HG02840 (cell line): Measurements from ENCODE around the gene RHEBL1.
A peak's percentile ranks its signal among the peaks of the same experiment; 100 is the strongest.

Experiments
- ATAC-seq: cut with Tn5 transposase; IDR thresholded peaks from one replicate; pipeline ENCODE4 v1.9.1; 2021; ENCODE audit warnings: mild to moderate bottlenecking, moderate library complexity, moderate number of reproducible peaks; ENCODE audit not compliant: unreplicated experiment, low FRiP score

The RHEBL1 gene, protein sequence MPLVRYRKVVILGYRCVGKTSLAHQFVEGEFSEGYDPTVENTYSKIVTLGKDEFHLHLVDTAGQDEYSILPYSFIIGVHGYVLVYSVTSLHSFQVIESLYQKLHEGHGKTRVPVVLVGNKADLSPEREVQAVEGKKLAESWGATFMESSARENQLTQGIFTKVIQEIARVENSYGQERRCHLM

GRCh38 chr12:49069507-49070346 is at the start of gene RHEBL1:
RHEBL1 (minus strand) TSS chr12:49069979; CDS start chr12:49069785, 194 bp downstream.
- peak; percentile 99 for ATAC-seq

- no peak for ATAC-seq
Measured at GRCh38 chr12:49111206-49111605, 41.4 kb upstream of the RHEBL1 start.

DNA sequence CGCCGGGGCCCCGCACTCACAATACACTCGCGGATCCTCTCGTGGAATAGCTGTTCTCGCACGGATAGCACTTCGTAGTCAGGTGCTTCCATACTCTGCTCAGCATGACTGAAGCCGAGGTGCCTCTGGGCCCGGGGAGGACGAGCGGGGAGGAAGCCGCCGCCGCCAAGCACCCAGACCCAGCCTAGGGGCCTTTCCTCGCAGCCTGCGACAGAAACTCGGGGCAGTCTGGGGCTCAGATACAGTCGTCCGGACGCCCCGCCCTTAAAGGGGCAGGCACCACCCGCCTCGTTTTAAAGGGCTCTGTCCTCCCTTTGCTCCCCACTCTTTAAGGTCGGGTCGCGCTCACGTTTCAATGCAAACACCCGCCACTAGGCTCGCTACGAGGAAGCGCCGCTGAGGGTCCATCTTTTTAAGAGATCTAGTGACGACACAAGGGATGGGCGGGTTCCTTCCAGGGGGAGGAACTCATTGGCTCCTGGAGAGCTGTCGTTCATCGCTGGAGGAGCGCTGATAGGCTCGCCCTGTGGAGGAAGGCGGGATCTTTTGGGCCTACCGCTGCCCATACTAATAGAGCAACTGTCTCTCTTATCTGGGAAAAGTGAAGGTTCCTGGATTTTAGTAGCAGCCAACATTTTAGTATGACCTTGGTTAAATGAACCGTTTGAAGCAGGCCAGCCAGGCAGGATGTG is 40.8 kb upstream of the RHEBL1 start, which contains the start of gene LMBR1L:
LMBR1L (minus strand) TSS at position 384 of the 692 bp plus-strand sequence; CDS start at position 92, 292 bp downstream.
- ATAC-seq = peak; percentile 98

DNA sequence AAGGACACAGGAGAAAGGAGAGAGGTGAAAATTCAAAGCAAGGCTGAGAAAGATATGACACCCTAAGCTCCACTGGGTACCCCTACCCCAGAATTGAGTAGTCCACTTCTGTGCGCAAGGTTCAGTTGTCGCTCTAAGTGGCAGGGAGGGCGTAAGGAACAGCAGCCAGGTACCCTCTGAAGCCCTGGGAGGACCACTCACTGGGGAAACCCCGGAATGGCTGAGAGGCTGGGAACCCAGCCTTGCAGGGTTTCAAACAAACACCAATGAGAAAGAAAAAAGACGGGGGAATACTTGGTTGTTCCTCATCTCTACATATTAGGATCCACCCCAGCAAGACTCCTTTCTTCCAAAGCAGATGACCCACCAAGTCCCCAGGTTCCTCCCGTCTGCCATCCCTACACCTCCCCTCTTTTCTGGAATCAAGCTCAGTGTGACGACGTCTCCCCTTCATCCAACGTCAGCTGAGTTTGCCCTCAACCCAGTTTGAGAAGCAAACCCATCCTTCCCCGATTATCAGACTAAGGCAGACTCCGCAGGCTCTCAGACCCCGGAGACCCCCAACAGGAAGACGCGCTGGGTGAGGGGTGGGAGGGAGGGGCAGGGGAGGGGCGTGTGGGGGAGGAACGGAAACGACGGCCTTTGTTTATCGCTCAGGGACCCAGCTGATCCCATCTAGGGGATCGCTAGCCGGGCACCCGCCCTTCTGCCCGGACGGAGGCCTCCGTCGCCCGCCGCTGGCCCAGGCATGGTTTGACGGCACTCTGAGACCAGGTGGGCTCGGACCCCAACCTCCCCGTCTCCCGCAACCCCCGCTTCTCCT is 40.1 kb upstream of the RHEBL1 start:
- ATAC-seq = no peak

DNA sequence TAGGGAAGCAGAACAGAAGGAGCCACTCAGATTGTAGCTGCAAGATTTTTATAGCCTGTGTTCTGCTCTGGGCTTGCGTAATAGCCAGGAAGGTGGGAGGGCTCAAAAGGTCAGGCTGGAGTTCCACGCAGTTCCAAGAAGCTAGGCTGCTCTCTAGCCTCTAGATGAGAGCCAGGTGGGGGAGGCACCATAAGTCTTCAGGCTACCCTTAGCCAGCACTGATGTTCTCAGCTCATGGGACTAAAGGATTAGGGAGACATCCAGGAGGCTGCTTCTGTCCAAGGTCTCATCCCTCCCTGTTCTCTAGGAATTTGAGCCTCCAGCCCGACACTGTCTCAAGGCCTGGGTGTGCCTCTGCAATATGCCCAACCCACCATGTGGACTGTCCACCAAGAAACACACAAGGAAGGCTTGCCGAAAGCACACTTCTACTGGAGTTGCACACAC is 39.2 kb upstream of the RHEBL1 start:
- no peak for ATAC-seq

GRCh38 chr12:49105504-49106084 is 35.8 kb upstream of the RHEBL1 start:
- no peak for ATAC-seq

GRCh38 chr12:49104822-49105221 is 35.0 kb upstream of the RHEBL1 start:
- ATAC-seq = no peak

- no peak for ATAC-seq
Measured at GRCh38 chr12:49100380-49100779, 30.6 kb upstream of the RHEBL1 start.

DNA sequence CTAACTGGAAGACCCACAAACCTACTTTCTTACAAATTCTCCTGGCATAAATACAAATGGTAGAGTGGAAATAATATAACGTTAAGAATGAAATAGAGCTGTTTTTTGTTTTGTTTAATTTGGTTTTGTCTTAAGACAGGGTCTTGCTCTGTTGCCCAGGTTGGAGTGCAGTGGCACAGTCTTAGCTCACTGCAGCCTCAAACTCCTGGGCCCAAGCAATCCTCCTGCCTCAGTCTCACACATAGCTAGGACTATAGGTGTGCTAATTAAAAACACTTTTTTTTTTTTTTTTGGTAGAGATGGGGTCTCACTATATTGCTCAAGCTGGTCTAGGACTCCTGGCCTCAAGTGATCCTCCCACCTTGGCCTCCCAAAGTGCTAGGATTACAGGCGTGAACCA is 28.9 kb upstream of the RHEBL1 start:
- ATAC-seq = no peak

GRCh38 chr12:49098035-49098451 is 28.3 kb upstream of the RHEBL1 start:
- ATAC-seq = no peak

DNA sequence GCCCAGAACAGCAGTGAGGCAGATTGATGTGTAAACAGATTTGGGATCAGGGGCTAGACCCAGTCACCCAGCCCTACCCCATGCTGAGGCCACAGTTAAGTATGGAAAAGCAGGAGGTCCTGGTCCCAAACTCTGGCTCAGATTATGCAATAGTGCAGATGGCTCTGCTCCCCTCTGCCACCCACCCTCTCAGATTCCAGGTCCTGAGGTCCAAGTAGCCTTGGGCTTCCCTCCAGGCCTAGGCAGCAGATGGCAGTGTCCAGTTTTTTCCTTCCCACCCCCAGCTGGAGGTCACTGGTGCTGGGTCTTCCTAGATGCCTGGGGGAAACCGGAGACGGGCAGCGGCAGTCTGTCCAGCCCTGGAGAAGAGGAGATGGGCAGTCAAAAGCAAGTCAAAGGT is 27.6 kb upstream of the RHEBL1 start:
- no peak for ATAC-seq

DNA sequence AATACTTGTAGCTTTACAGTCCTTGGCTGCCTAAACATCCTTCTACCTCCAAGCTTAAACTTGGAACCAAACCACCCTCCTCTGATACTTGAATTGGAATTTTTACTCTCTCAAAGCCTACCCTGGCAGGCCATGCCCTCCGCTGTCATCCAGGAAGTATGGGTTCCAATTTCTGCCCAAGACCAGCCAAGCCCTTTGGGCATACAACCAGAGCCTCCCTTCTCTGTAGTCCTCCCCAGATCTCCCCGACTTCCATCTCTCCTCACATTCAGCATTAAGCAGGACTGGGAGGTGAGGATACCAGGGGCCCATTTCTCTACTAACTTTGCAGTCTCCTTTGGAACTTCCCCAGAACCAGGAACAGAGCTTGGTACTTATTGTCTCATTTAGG is 25.2 kb upstream of the RHEBL1 start:
- ATAC-seq = no peak

GRCh38 chr12:49094160-49094974 is 24.6 kb upstream of the RHEBL1 start, which contains the start of gene DHH:
DHH (minus strand) TSS chr12:49094801; CDS start chr12:49094512, 289 bp downstream.
- no peak for ATAC-seq

- ATAC-seq = no peak
Measured at GRCh38 chr12:49093792-49094159, 24.0 kb upstream of the RHEBL1 start.

DNA sequence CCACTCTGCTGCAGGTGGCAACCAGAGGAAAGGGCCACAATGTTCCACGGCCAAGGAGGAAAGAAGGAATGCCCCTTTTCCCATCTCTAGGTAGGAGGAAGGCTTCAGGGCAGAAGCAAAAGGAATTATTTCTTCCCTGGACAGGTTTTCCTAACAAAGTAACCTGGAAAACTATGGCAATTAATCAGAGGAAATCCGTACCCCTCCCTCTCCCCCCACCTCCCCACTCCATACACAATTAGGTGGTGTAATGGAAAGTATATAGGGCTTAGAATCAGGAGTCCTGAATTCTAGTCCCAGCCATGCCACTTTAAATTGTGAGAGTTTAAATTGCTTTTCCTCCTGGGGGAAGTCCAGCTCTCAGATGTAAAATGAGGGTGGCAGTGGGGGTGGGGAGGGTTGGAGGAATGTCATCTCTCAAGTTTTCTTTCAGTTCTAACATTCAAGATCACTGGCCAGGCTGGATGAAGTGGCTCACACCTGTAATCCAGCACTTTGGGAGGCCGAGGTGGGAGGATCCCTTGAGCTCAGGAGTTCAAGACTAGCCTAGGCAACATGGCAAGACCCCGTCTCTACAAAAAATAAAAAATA is 23.1 kb upstream of the RHEBL1 start:
- ATAC-seq = no peak

- ATAC-seq = no peak
Measured at GRCh38 chr12:49092086-49092815, 22.5 kb upstream of the RHEBL1 start.

DNA sequence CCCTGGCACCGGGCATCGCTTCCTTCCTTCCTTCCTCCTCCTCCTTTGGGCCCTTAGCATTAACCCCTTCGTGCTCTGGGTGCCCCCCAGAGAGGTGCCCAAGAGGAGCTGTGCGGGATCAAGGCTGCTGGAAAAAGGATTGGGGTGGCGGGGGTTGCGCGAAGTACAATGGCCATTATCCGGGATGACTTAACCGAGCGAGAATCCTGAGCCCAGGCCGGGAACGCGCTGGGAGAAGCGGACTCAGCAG is 22.0 kb upstream of the RHEBL1 start:
- ATAC-seq = no peak

DNA sequence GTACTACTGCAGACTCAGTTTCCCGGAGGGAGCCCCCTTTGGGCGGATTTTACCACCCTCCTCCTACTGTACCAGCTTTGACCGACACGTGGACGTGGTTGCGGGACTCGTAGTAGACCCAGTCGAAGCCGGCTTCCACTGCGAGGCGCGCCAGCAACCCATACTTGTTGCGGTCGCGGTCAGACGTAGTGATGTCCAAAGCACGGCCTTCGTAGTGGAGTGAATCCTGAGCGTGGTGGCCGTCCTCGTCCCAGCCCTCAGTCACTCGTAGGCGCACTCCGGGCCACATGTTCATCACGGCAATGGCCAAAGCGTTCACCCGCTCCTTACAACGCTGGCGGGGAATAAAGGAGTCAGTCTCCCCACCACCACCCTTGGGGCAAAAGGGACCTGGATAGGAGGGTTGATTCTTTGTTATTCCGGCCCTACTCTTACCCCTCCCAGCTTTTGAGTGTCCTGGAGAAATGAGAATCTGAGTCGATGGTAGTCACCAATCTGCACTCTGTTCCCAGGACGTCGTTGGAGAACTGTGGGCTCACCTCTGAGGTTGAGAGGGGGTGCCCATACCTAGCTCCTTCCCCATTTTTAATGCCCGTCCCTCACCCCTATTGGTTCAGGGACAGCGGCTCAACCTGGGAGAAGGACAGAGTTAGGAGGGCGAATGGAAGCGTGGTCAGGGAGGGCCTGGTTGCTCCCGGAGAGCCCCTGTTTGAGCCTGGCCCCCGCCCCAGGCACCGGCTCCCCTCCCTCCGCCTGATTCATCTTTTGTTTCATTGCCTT is 21.5 kb upstream of the RHEBL1 start:
- no peak for ATAC-seq
